DOHH2 (cell line): ENCODE data around the gene TRAPPC11.

Source experiments
- CTCF ChIP-seq: fragments of 200-600 bp; sonication (generic); IDR thresholded peaks from one replicate; pipeline ENCODE4 v1.5.1; 2014; ENCODE audit warnings: antibody characterized with exemption, mild to moderate bottlenecking, low read depth, low read length; ENCODE audit not compliant: poor library complexity, severe bottlenecking
- EZH2phosphoT487 ChIP-seq: fragments of 200-600 bp; sonication (generic); IDR thresholded peaks from 2 replicates; pipeline ENCODE4 v1.6.1; 2017; ENCODE audit warnings: borderline replicate concordance, mild to moderate bottlenecking, antibody characterized with exemption, low read length, moderate library complexity, mixed read lengths

- TF ChIP-seq EZH2phosphoT487 (no peak), CTCF (no peak)
These were observed 63.9 kb downstream of the TRAPPC11 start for GRCh38 chr4:183722731-183723560.
